Lung (tissue), 12 donors: ENCODE results near the gene DNPEP. TPM values are rescaled to one million over a fixed set of nuclear protein-coding genes. Genes with fewer than 3 reads are reported as not detected.

ENCODE experiments used
- ATAC-seq: fragments of 200-7000 bp; cut with Tn5 transposase; one replicate; pipeline ENCODE4 v1.9.1; 2020; ENCODE audit warnings: moderate number of reproducible peaks; ENCODE audit not compliant: insufficient read depth, low FRiP score
- DNase-seq, 3 donors: peaks; one replicate each; pipeline ENCODE4 v3.0.0-alpha.2; 2013 to 2017
- H3K27ac ChIP-seq, 2 donors: one replicate each; pipeline ENCODE4 v1.5.1; 2013; ENCODE audit warnings: mild to moderate bottlenecking in 2 of 2, moderate library complexity in 2 of 2, control low read depth in 1 of 2, inconsistent platforms in 1 of 2, low read depth in 1 of 2, low read length in 1 of 2
- H3K27me3 ChIP-seq, 3 donors: one replicate each; pipeline ENCODE4 v1.5.1; 2013; ENCODE audit warnings: low read length in 2 of 3; ENCODE audit not compliant: control insufficient read depth in 3 of 3, insufficient read depth in 3 of 3
- H3K36me3 ChIP-seq, 4 donors: one replicate each; pipeline ENCODE4 v1.5.1; 2013; ENCODE audit warnings: low read length in 4 of 4, mild to moderate bottlenecking in 1 of 4, moderate library complexity in 1 of 4; ENCODE audit not compliant: control insufficient read depth in 4 of 4, insufficient read depth in 4 of 4
- H3K4me1 ChIP-seq, 5 donors: one replicate each; pipeline ENCODE4 v1.5.1; 2013; ENCODE audit warnings: low read length in 5 of 5, mild to moderate bottlenecking in 2 of 5, moderate library complexity in 1 of 5; ENCODE audit not compliant: control insufficient read depth in 5 of 5, insufficient read depth in 5 of 5
- H3K4me3 ChIP-seq: one replicate; pipeline ENCODE4 v1.5.1; 2013; ENCODE audit warnings: mild to moderate bottlenecking, control low read depth, moderate library complexity
- H3K9ac ChIP-seq, 2 donors: one replicate each; pipeline ENCODE4 v1.5.1; 2013; ENCODE audit warnings: low read length in 2 of 2, control low read depth in 1 of 2; ENCODE audit not compliant: insufficient read depth in 1 of 2
- H3K9me3 ChIP-seq, 4 donors: one replicate each; pipeline ENCODE4 v1.5.1; 2013; ENCODE audit warnings: low read length in 3 of 4, mild to moderate bottlenecking in 1 of 4, moderate library complexity in 1 of 4; ENCODE audit not compliant: control insufficient read depth in 4 of 4, insufficient read depth in 3 of 4
- WGBS, 2 donors: extraction: QIAGEN DNeasy Blood & Tissue Kit; methylation state at CpG; one replicate each; pipeline ENCODE4 v1.1.7; 2013; 5-methylcytosine and 5-hydroxymethylcytosine counted together
- polyA plus RNA-seq, 2 donors: library from polyadenylated mRNA; stranded (reverse); fragments of 200-250 nt; gene quantifications; one replicate each; pipeline ENCODE4 v1.2.1, GENCODE V29; 2013
- total RNA-seq, 2 donors: library from RNA; depleted of rRNA in 1 of 2; stranded (reverse); fragments of >200 nt in 1 of 2; gene quantifications; one replicate each; pipeline ENCODE4 v1.2.1, GENCODE V29; 2014 to 2021
- TF ChIP-seq, protein P1 (sequence below): IDR thresholded peaks from 2 replicates; pipeline ENCODE4 v1.5.1; 2012; ENCODE audit warnings: mild to moderate bottlenecking; ENCODE audit errors: control extremely low read depth, extremely low read depth
- donor health status: control.
- donor health status: control.
- donor health status: Bipolar disorder and iron deficiency.
- donor health status: healthy.
- donor health status: DM: yes; HTN: yes; CAD: no.

The DNPEP gene
- total and polyA plus RNA-seq, 4 donors: 73.7 to 89.7 (median 80.8) TPM

DNA sequence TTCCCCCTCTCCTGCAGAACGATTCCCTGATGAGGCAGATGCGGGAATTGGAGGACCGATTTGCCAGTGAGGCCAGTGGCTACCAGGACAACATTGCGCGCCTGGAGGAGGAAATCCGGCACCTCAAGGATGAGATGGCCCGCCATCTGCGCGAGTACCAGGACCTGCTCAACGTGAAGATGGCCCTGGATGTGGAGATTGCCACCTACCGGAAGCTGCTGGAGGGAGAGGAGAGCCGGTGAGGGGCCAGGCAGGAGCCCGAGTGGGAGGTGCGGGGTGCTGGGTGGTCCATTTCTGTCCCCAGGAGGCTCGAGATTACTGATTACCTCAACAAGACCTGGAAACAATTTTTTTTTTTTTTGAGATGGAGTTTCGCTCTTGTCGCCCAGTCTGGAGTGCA is 33.6 kb upstream of the DNPEP start:
- TF ChIP-seq, protein P1, sequence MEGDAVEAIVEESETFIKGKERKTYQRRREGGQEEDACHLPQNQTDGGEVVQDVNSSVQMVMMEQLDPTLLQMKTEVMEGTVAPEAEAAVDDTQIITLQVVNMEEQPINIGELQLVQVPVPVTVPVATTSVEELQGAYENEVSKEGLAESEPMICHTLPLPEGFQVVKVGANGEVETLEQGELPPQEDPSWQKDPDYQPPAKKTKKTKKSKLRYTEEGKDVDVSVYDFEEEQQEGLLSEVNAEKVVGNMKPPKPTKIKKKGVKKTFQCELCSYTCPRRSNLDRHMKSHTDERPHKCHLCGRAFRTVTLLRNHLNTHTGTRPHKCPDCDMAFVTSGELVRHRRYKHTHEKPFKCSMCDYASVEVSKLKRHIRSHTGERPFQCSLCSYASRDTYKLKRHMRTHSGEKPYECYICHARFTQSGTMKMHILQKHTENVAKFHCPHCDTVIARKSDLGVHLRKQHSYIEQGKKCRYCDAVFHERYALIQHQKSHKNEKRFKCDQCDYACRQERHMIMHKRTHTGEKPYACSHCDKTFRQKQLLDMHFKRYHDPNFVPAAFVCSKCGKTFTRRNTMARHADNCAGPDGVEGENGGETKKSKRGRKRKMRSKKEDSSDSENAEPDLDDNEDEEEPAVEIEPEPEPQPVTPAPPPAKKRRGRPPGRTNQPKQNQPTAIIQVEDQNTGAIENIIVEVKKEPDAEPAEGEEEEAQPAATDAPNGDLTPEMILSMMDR: no peak
- Histone ChIP-seq H3K4me1 (peaks cover 0 to 19% (median 9%) of the 10 kb centered on the region in 5 donors), H3K9ac (no peak overlapping the region), H3K36me3 (no peaks in the 10 kb centered on the region), H3K27ac (peak overlapping the region in 1 of 2 donors; percentile 95), H3K9me3 (no peaks in the 10 kb centered on the region), H3K4me3 (no peak overlapping the region), H3K27me3 (peaks cover 0 to 19% (median 0%) of the 10 kb centered on the region in 3 donors)
- 83 to 94% methylated on average over 17 of the region's 17 CpGs for WGBS, 2 donors
- no peak for ATAC-seq
- no peak for DNase-seq

DNA sequence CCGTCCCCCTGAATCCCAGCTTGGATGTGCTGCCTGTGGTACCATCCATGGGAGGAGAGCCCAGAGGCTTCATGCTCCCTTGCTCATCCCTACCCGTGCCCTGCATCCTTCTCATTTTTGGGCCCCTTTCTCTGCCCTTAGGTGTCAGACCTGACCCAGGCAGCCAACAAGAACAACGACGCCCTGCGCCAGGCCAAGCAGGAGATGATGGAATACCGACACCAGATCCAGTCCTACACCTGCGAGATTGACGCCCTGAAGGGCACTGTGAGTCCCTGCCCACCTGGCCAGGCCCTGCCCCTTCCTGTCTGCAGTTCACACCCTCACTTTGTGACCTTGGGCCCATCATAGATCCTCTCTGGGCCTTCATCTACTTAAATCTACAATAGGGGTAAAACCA is 33.0 kb upstream of the DNPEP start:
- H3K27ac ChIP-seq: peak overlapping the region in 1 of 2 donors; percentile 95
- TF ChIP-seq, protein P1: no peak
- H3K4me1 ChIP-seq: peaks cover 0 to 19% (median 9%) of the 10 kb centered on the region in 5 donors
- 89 to 92% methylated on average over 8 of the region's 8 CpGs for WGBS, 2 donors
- no peaks in the 10 kb centered on the region for H3K36me3 ChIP-seq
- peaks cover 0 to 19% (median 0%) of the 10 kb centered on the region in 3 donors for H3K27me3 ChIP-seq
- ATAC-seq: no peak
- H3K9ac ChIP-seq: no peak overlapping the region
- H3K9me3 ChIP-seq: no peaks in the 10 kb centered on the region
- no peak for DNase-seq
- H3K4me3 ChIP-seq: no peak overlapping the region

DNA sequence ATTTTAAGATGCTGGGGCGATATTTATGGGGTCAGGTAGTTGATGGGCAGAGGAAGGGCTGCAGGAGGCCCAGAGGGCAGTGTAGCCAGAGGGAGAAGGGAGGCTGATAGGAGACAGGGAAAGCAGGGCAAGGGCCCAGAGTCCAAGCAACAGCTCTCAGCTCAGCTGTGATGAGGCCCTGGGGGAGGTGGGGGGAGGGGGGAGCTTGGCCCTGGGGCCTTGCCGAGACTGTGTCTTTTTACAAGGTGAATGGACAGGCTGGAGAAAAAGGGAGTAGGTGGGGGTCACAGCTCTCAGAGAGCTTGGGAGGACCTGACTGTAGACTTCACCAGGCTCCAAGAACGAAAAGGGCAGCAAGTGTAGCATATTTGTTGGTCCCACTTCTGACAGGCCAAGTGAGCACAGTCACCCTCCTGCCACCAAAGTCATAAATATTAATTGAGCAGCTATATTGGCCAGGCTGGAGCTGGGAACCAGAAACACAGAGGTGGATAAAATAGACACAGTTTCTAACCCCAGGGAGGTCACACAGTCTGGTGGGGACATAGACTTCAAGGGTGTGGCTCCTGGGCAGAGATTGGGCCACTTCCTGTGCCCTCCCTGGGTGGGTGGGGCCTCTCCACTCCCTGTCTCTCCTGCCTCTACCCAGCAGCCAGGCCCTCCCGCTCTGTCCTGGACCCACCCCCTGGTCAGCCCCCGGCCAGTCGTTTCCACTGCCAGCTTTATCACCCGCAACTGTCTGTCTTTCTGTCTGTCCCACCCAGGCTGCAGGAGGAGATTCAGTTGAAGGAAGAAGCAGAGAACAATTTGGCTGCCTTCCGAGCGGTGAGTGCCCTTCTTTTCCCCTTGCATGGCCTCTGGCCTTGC is 31.9 kb upstream of the DNPEP start:
- DNase-seq (no peak), ATAC-seq (no peak)
- Histone ChIP-seq H3K27ac (peak overlapping the region in 1 of 2 donors; percentile 95), H3K9ac (no peak overlapping the region), H3K4me1 (peaks cover 0 to 18% (median 9%) of the 10 kb centered on the region in 5 donors), H3K27me3 (peaks cover 0 to 19% (median 0%) of the 10 kb centered on the region in 3 donors), H3K9me3 (no peaks in the 10 kb centered on the region), H3K36me3 (no peaks in the 10 kb centered on the region), H3K4me3 (no peak overlapping the region)
- TF ChIP-seq, protein P1: no peak
- WGBS, 2 donors: 65 to 69% methylated on average over 9 of the region's 9 CpGs
